K562 (cell line): ENCODE data around the gene DYNC1H1. TPM values are rescaled to one million over a fixed set of nuclear protein-coding genes. Genes with fewer than 3 reads are reported as not detected.

Source experiments
- ATAC-seq: fragments of 200-7000 bp; cut with Tn5 transposase; 3 replicates; pipeline ENCODE4 v1.9.1; 2020; ENCODE audit warnings: moderate library complexity
- BruUV-seq: library from RNA; stranded (reverse); fragments of 400-500 nt; replicated peaks from 2 replicates; lab custom pipeline; 2021; lab: Mats Ljungman, UMichigan
- CTCF ChIA-PET: fragments of 300-600 bp; formaldehyde crosslinking; extraction: SDS; loops from one replicate; lab custom pipeline; 2021; ENCODE audit warnings: low intra/inter-chr PET ratio; lab: Yijun Ruan, JAX
- POLR2A ChIA-PET: fragments of 300-600, 350-650 bp; sonication (Branson Sonifier 250); formaldehyde crosslinking; extraction: SDS; loops from one replicate; lab custom pipeline; 2021; ENCODE audit warnings: antibody characterized with exemption, inconsistent platforms; lab: Yijun Ruan, JAX
- DNase-seq, 4 experiments: peaks; one replicate each; pipeline versions ENCODE4 v3.0.0 to v3.0.0-alpha.2; 2011 to 2018; ENCODE audit warnings: low spot score in 3 of 4, mixed read lengths in 3 of 4; ENCODE audit errors: extremely low read depth in 1 of 4
- FAIRE-seq: peaks from 2 replicates; lab custom pipeline; 2011; peaks lifted over from hg19 to GRCh38; lab: Jason Lieb, UNC
- H2AFZ ChIP-seq: 2 replicates; pipeline ENCODE4 v1.6.0; 2011; ENCODE audit warnings: low read depth, low read length, control low read depth, inconsistent platforms
- H3K27ac ChIP-seq: fragments of 200-600 bp; 3 replicates; pipeline ENCODE4 v1.8.0; 2011; ENCODE audit warnings: low read depth, mild to moderate bottlenecking, control low read depth, inconsistent platforms, low read length, moderate library complexity, mixed read lengths; ENCODE audit errors: extremely low read depth
- H3K27me3 ChIP-seq, 2 experiments: fragments of 300-600 bp in 1 of 2; 2 replicates in 1 of 2; 3 replicates in 1 of 2; pipeline versions ENCODE4 v1.6.0 to v1.8.0; 2011; ENCODE audit warnings: inconsistent platforms in 2 of 2, low read length in 2 of 2, mild to moderate bottlenecking in 1 of 2, mixed read lengths in 1 of 2, moderate library complexity in 1 of 2; ENCODE audit not compliant: control insufficient read depth in 2 of 2, insufficient read depth in 2 of 2
- H3K36me3 ChIP-seq: fragments of 300-600 bp; 3 replicates; pipeline ENCODE4 v1.8.0; 2011; ENCODE audit warnings: mild to moderate bottlenecking, low read length, inconsistent platforms; ENCODE audit not compliant: control insufficient read depth, insufficient read depth
- H3K4me1 ChIP-seq, 2 experiments: fragments of 200-600 bp in 1 of 2; replicated peaks in 1 of 2; 2 replicates in 1 of 2; 3 replicates in 1 of 2; pipeline versions ENCODE4 v1.5.1 to v1.8.0; 2011; ENCODE audit warnings: inconsistent platforms in 2 of 2, low read length in 2 of 2, mild to moderate bottlenecking in 1 of 2, mixed read lengths in 1 of 2, moderate library complexity in 1 of 2; ENCODE audit not compliant: control insufficient read depth in 2 of 2, insufficient read depth in 2 of 2
- H3K4me2 ChIP-seq: 2 replicates; pipeline ENCODE4 v1.6.1; 2011; ENCODE audit warnings: low read length, control low read depth, inconsistent platforms, mixed read lengths; ENCODE audit not compliant: insufficient read depth
- H3K4me3 ChIP-seq: fragments of 200-600 bp; sonication (generic), shearing (Covaris generic); 2 replicates; pipeline ENCODE4 v1.5.1; 2016; ENCODE audit warnings: control low read depth, inconsistent platforms
- H3K79me2 ChIP-seq: fragments of 200-600 bp; 3 replicates; pipeline ENCODE4 v1.8.0; 2011; ENCODE audit warnings: low read length, inconsistent platforms; ENCODE audit not compliant: control insufficient read depth, insufficient read depth
- H3K9ac ChIP-seq, 2 experiments: 2 replicates each; pipeline versions ENCODE4 v1.6.0 to v1.6.1; 2011; ENCODE audit warnings: low read depth in 2 of 2, low read length in 2 of 2, control low read depth in 1 of 2, inconsistent platforms in 1 of 2, mild to moderate bottlenecking in 1 of 2, mixed read lengths in 1 of 2; ENCODE audit not compliant: insufficient read depth in 1 of 2
- H3K9me1 ChIP-seq: one replicate; pipeline ENCODE4 v1.6.0; 2011; ENCODE audit warnings: inconsistent platforms, mild to moderate bottlenecking, low read length, moderate library complexity; ENCODE audit not compliant: control insufficient read depth, insufficient read depth
- H3K9me3 ChIP-seq: replicated peaks from 2 replicates; pipeline ENCODE4 v1.5.1; 2011; ENCODE audit warnings: low read depth, low read length, inconsistent platforms; ENCODE audit not compliant: control insufficient read depth, insufficient read depth
- H4K20me1 ChIP-seq: replicated peaks from 2 replicates; pipeline ENCODE4 v1.6.1; 2011; ENCODE audit warnings: low read length, inconsistent platforms, mixed read lengths; ENCODE audit not compliant: control insufficient read depth, insufficient read depth
- E2F4 ChIP-seq: sonication (generic); formaldehyde crosslinking; IDR thresholded peaks from 2 replicates; pipeline ENCODE4 v1.8.0; 2022; ENCODE audit warnings: mild to moderate bottlenecking, low read depth, missing genetic modification reagents
- KAT7 ChIP-seq: sonication (generic); formaldehyde crosslinking; IDR thresholded peaks from 2 replicates; pipeline ENCODE4 v1.8.0; 2022; ENCODE audit warnings: missing genetic modification reagents, mild to moderate bottlenecking, borderline replicate concordance
- MAFG ChIP-seq: fragments of 450-650 bp; conservative IDR thresholded peaks from 2 replicates; pipeline ENCODE4 v1.6.1; 2016; ENCODE audit warnings: missing genetic modification characterization, missing compliant biosample characterization
- NKRF ChIP-seq: fragments of 450-650 bp; IDR thresholded peaks from 2 replicates; pipeline ENCODE4 v1.6.1; 2016; ENCODE audit warnings: borderline replicate concordance
- POLR2AphosphoS2 ChIP-seq: IDR thresholded peaks from 2 replicates; pipeline ENCODE4 v1.6.1; 2012; ENCODE audit warnings: low read length, improper control_type of control experiment
- PRPF4 ChIP-seq: fragments of 200-400 bp; formaldehyde crosslinking; IDR thresholded peaks from one replicate; pipeline ENCODE4 v1.6.1; 2017; ENCODE audit warnings: low read length, low read depth, mild to moderate bottlenecking; ENCODE audit not compliant: insufficient read depth, poor library complexity, severe bottlenecking
- RNF219 ChIP-seq: fragments of 250-450 bp; sonication (Bioruptor Pico); IDR thresholded peaks from 2 replicates; pipeline ENCODE4 v1.5.0; 2022; ENCODE audit warnings: mild to moderate bottlenecking
- SIN3A ChIP-seq, 2 experiments: fragments of 150-350 bp in 1 of 2; IDR thresholded peaks; 2 replicates each; pipeline ENCODE4 v1.6.1; 2011 to 2016; ENCODE audit warnings: borderline replicate concordance in 2 of 2, low read depth in 2 of 2, low read length in 2 of 2, mild to moderate bottlenecking in 2 of 2, moderate library complexity in 2 of 2; ENCODE audit not compliant: control insufficient read depth in 1 of 2
- YY1 ChIP-seq, 3 experiments: IDR thresholded peaks; 2 replicates each; pipeline ENCODE4 v1.6.1; 2011; ENCODE audit warnings: low read length in 2 of 3, mild to moderate bottlenecking in 2 of 3, moderate library complexity in 2 of 3, borderline replicate concordance in 1 of 3, control low read depth in 1 of 3, low read depth in 1 of 3; ENCODE audit not compliant: insufficient read depth in 3 of 3, insufficient replicate concordance in 2 of 3, control insufficient read depth in 1 of 3, insufficient read length in 1 of 3; ENCODE audit errors: extremely low read depth in 1 of 3
- ZNF445 ChIP-seq: fragments of 250-450 bp; sonication (Bioruptor Pico); IDR thresholded peaks from 2 replicates; pipeline ENCODE4 v1.4.0; 2020; ENCODE audit warnings: low read depth, mild to moderate bottlenecking, moderate library complexity
- ZNF57 ChIP-seq: fragments of 450-650 bp; formaldehyde crosslinking; IDR thresholded peaks from 2 replicates; pipeline ENCODE4 v1.4.0; 2020; ENCODE audit warnings: mild to moderate bottlenecking, moderate library complexity
- ZSCAN29 ChIP-seq: fragments of 450-650 bp; IDR thresholded peaks from 2 replicates; pipeline ENCODE4 v1.6.1; 2017
- WGBS: fragments of 100-300 bp; shearing (Covaris generic); methylation state at CpG from one replicate; pipeline ENCODE4 v1.1.6; 2016; ENCODE audit warnings: low coverage, mixed read lengths; ENCODE audit not compliant: insufficient coverage; ENCODE audit errors: missing lambda C conversion rate; 5-methylcytosine and 5-hydroxymethylcytosine counted together
- in situ Hi-C: fragments of 300-500 bp; cut with MboI; formaldehyde crosslinking; loops from 4 replicates; pipeline ENCODE4 v1.15.0; 2018; ENCODE audit warnings: inconsistent platforms, mixed read lengths
- intact Hi-C: fragments of 100-400 bp; cut with micrococcal nuclease; formaldehyde crosslinking; loops from 2 replicates; pipeline ENCODE4 v1.14.2; 2022
- polyA plus RNA-seq, 8 experiments: library from polyadenylated mRNA; depleted of rRNA in 4 of 8; stranded (reverse) in 5 of 8; unstranded in 3 of 8; fragments of >200 nt; fragmentation: Nextera tagmentation in 2 of 8; fragmentation: Illumina TruSeq in 1 of 8; extraction: Ambion mirVana in 2 of 8; extraction: Trizol in 1 of 8; gene quantifications; 2 replicates each; pipeline versions ENCODE4 v1.2.1 to v1.2.3, GENCODE V29; 2011 to 2014; ENCODE audit warnings: inconsistent platforms in 1 of 8, missing spikeins in 1 of 8
- total RNA-seq, 7 experiments: library from RNA; depleted of rRNA in 6 of 7; stranded (reverse); fragments of >200 nt in 6 of 7; fragmentation: Illumina TruSeq in 2 of 7; extraction: Trizol in 2 of 7; gene quantifications; 2 replicates each; pipeline versions ENCODE4 v1.2.1 to v1.2.3, GENCODE V29; 2011 to 2021; ENCODE audit warnings: low replicate concordance in 1 of 7

The DYNC1H1 gene
- total and polyA plus RNA-seq, 9 of the 15 experiments (the other 6 are each of a cell fraction or from before 2014, with no cell fraction given) = 31.9 to 335 (median 115) TPM

- no peak for ATAC-seq
- Histone ChIP-seq H4K20me1 (no peaks in the 10 kb centered on the region), H2AFZ (no peak overlapping the region), H3K9ac (peak overlapping the region in 1 of 2 experiments; percentile 15; a peak in 1 of 4 replicates), H3K4me1 (peaks cover 25 to 39% of the 10 kb centered on the region in 2 experiments; a peak in 4 of 5 replicates), H3K4me3 (no peak overlapping the region), H3K4me2 (no peak overlapping the region), H3K79me2 (no peaks in the 10 kb centered on the region), H3K27me3 (no peaks in the 10 kb centered on the region), H3K9me3 (no peaks in the 10 kb centered on the region), H3K27ac (no peak overlapping the region), H3K36me3 (peaks cover 23% of the 10 kb centered on the region; the same call in 2 of the 3 replicates), H3K9me1 (no peaks in the 10 kb centered on the region)
- no peak for FAIRE-seq
- no TSS peak for BruUV-seq
- intact Hi-C loops = no loop called here
- DNase-seq = no peak
- no peak for TF ChIP-seq PRPF4
- no peak for TF ChIP-seq KAT7 (CRISPR knock-in tag)
- TF ChIP-seq SIN3A (IDR thresholded peaks at IDR 0.05; ENCODE audit: borderline replicate concordance in 2 of 2, control insufficient read depth in 1 of 2, low read depth in 2 of 2, low read length in 2 of 2) = no peak
- no peak for TF ChIP-seq ZNF57
- TF ChIP-seq POLR2AphosphoS2 = no peak
- no peak for TF ChIP-seq YY1 (IDR thresholded peaks at IDR 0.05; ENCODE audit: borderline replicate concordance in 1 of 3, control insufficient read depth in 1 of 3, extremely low read depth in 1 of 3, insufficient read depth in 3 of 3, insufficient read length in 1 of 3, insufficient replicate concordance in 2 of 3, low read depth in 1 of 3, low read length in 2 of 3)
- TF ChIP-seq NKRF = no peak
- TF ChIP-seq MAFG = no peak
- no peak for TF ChIP-seq ZNF445 (CRISPR knock-in tag)
- no peak for TF ChIP-seq RNF219
- TF ChIP-seq ZSCAN29 = no peak
- no peak for TF ChIP-seq E2F4
- in situ Hi-C loops = no loop called here
- ChIA-PET CTCF (no interaction called here), POLR2A (interaction anchor here (0.5 to 1.0 kb wide), 2 partner anchors 16 to 20 kb away, joined by 3 read pairs; no protein-coding TSS in a partner anchor)
- 88% methylated on average over 6 of the region's 10 CpGs for WGBS
Measured at GRCh38 chr14:101929096-101929495, 35.3 kb upstream of the DYNC1H1 start.
